Keratinocyte (primary cell): ENCODE measurements around the gene CCDC148. TPM values are rescaled to one million over a fixed set of nuclear protein-coding genes. Genes with fewer than 3 reads are reported as not detected.

Source experiments
- DNase-seq: peaks from one replicate; pipeline ENCODE4 v3.0.0-alpha.2; 2011; ENCODE audit warnings: low read depth, missing footprints, low spot score
- FAIRE-seq: peaks from 2 replicates; lab custom pipeline; 2011; peaks lifted over from hg19 to GRCh38; lab: Jason Lieb, UNC
- H2AFZ ChIP-seq: 2 replicates; pipeline ENCODE4 v1.6.0; 2012; ENCODE audit warnings: low read length, control low read depth, inconsistent platforms; ENCODE audit not compliant: control insufficient read depth
- H3K27ac ChIP-seq: 2 replicates; pipeline ENCODE4 v1.5.1; 2011; ENCODE audit warnings: low read length; ENCODE audit not compliant: control insufficient read depth, insufficient read depth
- H3K27me3 ChIP-seq: 3 replicates; pipeline ENCODE4 v1.6.0; 2011; ENCODE audit warnings: low read length; ENCODE audit not compliant: control insufficient read depth, insufficient read depth; ENCODE audit errors: extremely low read depth
- H3K36me3 ChIP-seq, 2 experiments: 2 replicates in 1 of 2; 3 replicates in 1 of 2; pipeline ENCODE4 v1.5.1; 2011; ENCODE audit warnings: low read length in 2 of 2, mild to moderate bottlenecking in 1 of 2; ENCODE audit not compliant: control insufficient read depth in 2 of 2, insufficient read depth in 2 of 2; ENCODE audit errors: extremely low read depth in 1 of 2
- H3K4me1 ChIP-seq: 3 replicates; pipeline ENCODE4 v1.5.1; 2011; ENCODE audit warnings: low read length; ENCODE audit not compliant: control insufficient read depth, insufficient read depth; ENCODE audit errors: extremely low read depth
- H3K4me2 ChIP-seq: 3 replicates; pipeline ENCODE4 v1.6.0; 2011; ENCODE audit warnings: low read depth, low read length; ENCODE audit not compliant: control insufficient read depth, insufficient read depth; ENCODE audit errors: extremely low read depth
- H3K4me3 ChIP-seq, 3 experiments: fragments of 200-600 bp in 1 of 3; sonication (generic) in 1 of 3; 2 replicates in 2 of 3; 3 replicates in 1 of 3; pipeline ENCODE4 v1.5.1; 2011 to 2016; ENCODE audit warnings: low read length in 3 of 3, mild to moderate bottlenecking in 3 of 3, control low read depth in 2 of 3, inconsistent platforms in 1 of 3, low read depth in 1 of 3, mixed read lengths in 1 of 3, mixed run types in 1 of 3, moderate library complexity in 1 of 3; ENCODE audit not compliant: control insufficient read depth in 2 of 3, insufficient read depth in 2 of 3; ENCODE audit errors: extremely low read depth in 1 of 3
- H3K79me2 ChIP-seq: 2 replicates; pipeline ENCODE4 v1.6.0; 2012; ENCODE audit warnings: low read length; ENCODE audit not compliant: control insufficient read depth, insufficient read depth
- H3K9ac ChIP-seq: 3 replicates; pipeline ENCODE4 v1.6.0; 2011; ENCODE audit warnings: low read length; ENCODE audit not compliant: control insufficient read depth, insufficient read depth; ENCODE audit errors: extremely low read depth
- H3K9me1 ChIP-seq: 3 replicates; pipeline ENCODE4 v1.6.0; 2011; ENCODE audit warnings: low read length; ENCODE audit not compliant: control insufficient read depth, insufficient read depth; ENCODE audit errors: extremely low read depth
- H3K9me3 ChIP-seq: 2 replicates; pipeline ENCODE4 v1.5.1; 2012; ENCODE audit warnings: low read depth, low read length; ENCODE audit not compliant: control insufficient read depth
- H4K20me1 ChIP-seq: 3 replicates; pipeline ENCODE4 v1.6.0; 2011; ENCODE audit warnings: low read length; ENCODE audit not compliant: control insufficient read depth, insufficient read depth; ENCODE audit errors: extremely low read depth
- EZH2 ChIP-seq: IDR thresholded peaks from one replicate; pipeline ENCODE4 v1.6.1; 2012; ENCODE audit warnings: inconsistent platforms, mild to moderate bottlenecking, low read length, moderate library complexity
- dilution Hi-C: fragments of 300-500 bp; cut with MboI; formaldehyde crosslinking; loops from one replicate; pipeline ENCODE4 v1.7.0; 2020; ENCODE audit warnings: low sequenced_read_pairs; ENCODE audit not compliant: extremely low pct_ligation_motif_present
- polyA plus RNA-seq, 5 experiments: library from polyadenylated mRNA; depleted of rRNA in 3 of 5; stranded (reverse) in 3 of 5; stranded (forward) in 1 of 5; unstranded in 1 of 5; fragments of >200 nt; gene quantifications; 1 replicate in 1 of 5; 2 replicates in 3 of 5; 3 replicates in 1 of 5; pipeline versions ENCODE4 v1.2.1 to v1.2.3, GENCODE V29; 2011 to 2012; ENCODE audit warnings: missing spikeins in 2 of 5, low read depth in 1 of 5, low replicate concordance in 1 of 5
- TF ChIP-seq, protein P1 (sequence below), 3 experiments: IDR thresholded peaks in 1 of 3; conservative IDR thresholded peaks in 1 of 3; optimal IDR thresholded peaks in 1 of 3; 2 replicates in 2 of 3; 3 replicates in 1 of 3; pipeline versions ENCODE3 to v1.5.1; 2011; ENCODE audit warnings: low read length in 3 of 3, mild to moderate bottlenecking in 3 of 3, moderate library complexity in 2 of 3, control low read depth in 1 of 3, inconsistent platforms in 1 of 3; ENCODE audit not compliant: insufficient read depth in 2 of 3; ENCODE audit errors: extremely low read depth in 1 of 3

The CCDC148 gene
- polyA plus RNA-seq, 1 donor (not counting 4 experiments of a cell fraction or from before 2014, with no cell fraction given): 0.39 TPM

DNA sequence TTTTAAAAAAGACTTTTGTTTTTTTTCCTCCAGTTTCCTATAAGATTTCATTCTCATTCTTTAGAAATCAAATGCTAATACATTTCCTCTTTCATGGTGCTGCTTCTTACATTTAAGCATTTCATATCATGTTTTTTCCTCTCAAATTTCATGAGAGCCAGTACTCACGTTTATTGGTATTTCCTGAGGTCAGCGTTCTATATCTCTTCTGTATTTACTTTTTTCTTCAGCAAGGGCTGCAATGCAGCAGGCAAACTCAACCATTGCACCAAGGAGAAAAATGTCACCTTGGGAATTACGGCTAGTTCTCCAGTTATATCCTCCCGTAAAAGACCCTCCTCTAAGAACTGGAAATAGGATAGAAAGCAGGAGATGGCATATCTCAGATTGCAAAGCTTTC lies 322.5 kb downstream of the CCDC148 start:
- DNase-seq (no peak), FAIRE-seq (no peak)
- H3K27me3 ChIP-seq: peaks cover 8% of the 10 kb centered on the region
- no peak overlapping the region for H3K4me2 ChIP-seq
- H4K20me1 ChIP-seq: no peaks in the 10 kb centered on the region
- H3K27ac ChIP-seq: no peak overlapping the region
- no peaks in the 10 kb centered on the region for H3K4me1 ChIP-seq
- no peaks in the 10 kb centered on the region for H3K36me3 ChIP-seq
- H3K9me1 ChIP-seq: no peaks in the 10 kb centered on the region
- H3K9ac ChIP-seq: no peak overlapping the region
- no peak overlapping the region for H3K4me3 ChIP-seq
- H2AFZ ChIP-seq: no peak overlapping the region
- no peak for TF ChIP-seq EZH2
- TF ChIP-seq, protein P1, sequence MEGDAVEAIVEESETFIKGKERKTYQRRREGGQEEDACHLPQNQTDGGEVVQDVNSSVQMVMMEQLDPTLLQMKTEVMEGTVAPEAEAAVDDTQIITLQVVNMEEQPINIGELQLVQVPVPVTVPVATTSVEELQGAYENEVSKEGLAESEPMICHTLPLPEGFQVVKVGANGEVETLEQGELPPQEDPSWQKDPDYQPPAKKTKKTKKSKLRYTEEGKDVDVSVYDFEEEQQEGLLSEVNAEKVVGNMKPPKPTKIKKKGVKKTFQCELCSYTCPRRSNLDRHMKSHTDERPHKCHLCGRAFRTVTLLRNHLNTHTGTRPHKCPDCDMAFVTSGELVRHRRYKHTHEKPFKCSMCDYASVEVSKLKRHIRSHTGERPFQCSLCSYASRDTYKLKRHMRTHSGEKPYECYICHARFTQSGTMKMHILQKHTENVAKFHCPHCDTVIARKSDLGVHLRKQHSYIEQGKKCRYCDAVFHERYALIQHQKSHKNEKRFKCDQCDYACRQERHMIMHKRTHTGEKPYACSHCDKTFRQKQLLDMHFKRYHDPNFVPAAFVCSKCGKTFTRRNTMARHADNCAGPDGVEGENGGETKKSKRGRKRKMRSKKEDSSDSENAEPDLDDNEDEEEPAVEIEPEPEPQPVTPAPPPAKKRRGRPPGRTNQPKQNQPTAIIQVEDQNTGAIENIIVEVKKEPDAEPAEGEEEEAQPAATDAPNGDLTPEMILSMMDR (optimal IDR thresholded peaks at IDR 0.05 in 1 of 3, IDR thresholded peaks at IDR 0.05 in 1 of 3, conservative IDR thresholded peaks at IDR 0.05 in 1 of 3; ENCODE audit: extremely low read depth in 1 of 3, insufficient read depth in 2 of 3, low read length in 3 of 3): no peak
- no peaks in the 10 kb centered on the region for H3K9me3 ChIP-seq
- dilution Hi-C loops: no loop called here
- H3K79me2 ChIP-seq: no peaks in the 10 kb centered on the region

DNA sequence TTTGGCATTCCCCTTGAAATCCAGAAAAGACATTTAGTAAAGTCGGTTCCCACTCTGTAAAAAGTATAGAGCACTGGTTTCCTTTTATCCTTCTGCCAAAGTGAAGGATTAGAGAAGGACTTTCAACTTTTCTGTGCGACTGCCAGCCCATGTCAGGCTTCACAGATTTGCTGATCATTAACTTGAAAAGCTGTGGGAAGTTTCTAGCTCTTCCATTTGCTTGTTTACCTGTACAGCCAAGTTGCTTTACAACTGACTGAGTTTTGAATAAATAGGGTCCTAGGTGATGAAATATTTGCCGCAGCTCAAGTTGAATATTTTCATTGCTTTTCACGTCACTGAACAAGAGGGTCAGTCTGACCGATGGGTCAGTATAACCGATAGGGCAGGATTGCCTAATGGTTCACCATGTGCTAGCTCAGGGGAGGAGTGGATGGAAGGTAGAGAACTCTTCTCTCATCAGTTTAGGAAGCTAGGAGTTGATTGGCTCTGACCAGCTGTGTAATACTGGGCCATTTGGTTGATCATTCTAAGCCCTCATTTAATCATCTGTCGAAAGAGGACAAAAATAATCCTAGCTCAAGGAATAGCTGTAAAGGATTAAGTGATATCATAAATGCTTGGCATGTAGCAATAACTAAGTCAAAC lies 324.5 kb downstream of the CCDC148 start:
- H3K27me3 ChIP-seq: peaks cover 9% of the 10 kb centered on the region
- H2AFZ ChIP-seq: no peak overlapping the region
- H3K9me3 ChIP-seq: no peaks in the 10 kb centered on the region
- H3K4me2 ChIP-seq: no peak overlapping the region
- FAIRE-seq: no peak
- H3K27ac ChIP-seq: no peak overlapping the region
- H3K4me3 ChIP-seq: no peak overlapping the region
- H3K9me1 ChIP-seq: no peaks in the 10 kb centered on the region
- H4K20me1 ChIP-seq: no peaks in the 10 kb centered on the region
- no peaks in the 10 kb centered on the region for H3K4me1 ChIP-seq
- dilution Hi-C loops: no loop called here
- no peak overlapping the region for H3K9ac ChIP-seq
- DNase-seq: no peak
- no peaks in the 10 kb centered on the region for H3K36me3 ChIP-seq
- H3K79me2 ChIP-seq: no peaks in the 10 kb centered on the region
- TF ChIP-seq, protein P1 (optimal IDR thresholded peaks at IDR 0.05 in 1 of 3, IDR thresholded peaks at IDR 0.05 in 1 of 3, conservative IDR thresholded peaks at IDR 0.05 in 1 of 3; ENCODE audit: extremely low read depth in 1 of 3, insufficient read depth in 2 of 3, low read length in 3 of 3): no peak
- TF ChIP-seq EZH2: no peak
